Pancreas (tissue), 10 donors: ENCODE measurements around the gene SGO1. TPM values are rescaled to one million over a fixed set of nuclear protein-coding genes. Genes with fewer than 3 reads are reported as not detected.

Experiments
- ATAC-seq, 4 donors: fragments of 200-7000 bp; cut with Tn5 transposase; one replicate each; pipeline versions ENCODE4 v1.8.0 to v1.9.1; 2020; ENCODE audit warnings: mild to moderate bottlenecking in 4 of 4, moderate library complexity in 4 of 4
- DNase-seq, 6 donors: peaks; one replicate each; pipeline ENCODE4 v3.0.0-alpha.2; 2020
- FAIRE-seq: peaks from 2 replicates; lab custom pipeline; 2012; peaks lifted over from hg19 to GRCh38; lab: Jason Lieb, UNC
- H3K27ac ChIP-seq, 4 donors: fragments of 200-600 bp; sonication (generic); 1 replicate in 3 of 4; 2 replicates in 1 of 4; pipeline versions ENCODE4 v1.5.0 to v1.8.0; 2020
- H3K27me3 ChIP-seq, 4 donors: fragments of 200-600 bp; one replicate each; pipeline ENCODE4 v1.8.0; 2021
- H3K36me3 ChIP-seq, 3 donors: fragments of 200-600 bp; sonication (generic) in 1 of 3; one replicate each; pipeline versions ENCODE4 v1.5.0 to v1.8.0; 2020 to 2021
- H3K4me1 ChIP-seq, 3 donors: fragments of 200-600 bp; one replicate each; pipeline ENCODE4 v1.8.0; 2021
- H3K4me3 ChIP-seq, 4 donors: fragments of 200-600 bp; sonication (generic) in 2 of 4; one replicate each; pipeline versions ENCODE4 v1.5.0 to v1.8.0; 2020 to 2021
- H3K9me3 ChIP-seq, 4 donors: fragments of 200-600 bp; one replicate each; pipeline ENCODE4 v1.8.0; 2021
- CTCF ChIP-seq, 4 donors: fragments of 200-600 bp; sonication (generic) in 3 of 4; IDR thresholded peaks; one replicate each; pipeline versions ENCODE4 v1.5.0 to v1.8.0; 2021; ENCODE audit warnings: antibody characterized with exemption in 4 of 4
- WGBS, 2 donors: extraction: QIAGEN DNeasy Blood & Tissue Kit; methylation state at CpG; one replicate each; pipeline ENCODE4 v1.1.7; 2013; 5-methylcytosine and 5-hydroxymethylcytosine counted together
- intact Hi-C, 3 donors: fragments of 100-400 bp; cut with DNase I; formaldehyde crosslinking; loops; one replicate each; pipeline versions ENCODE4 v1.11.1 to v1.14.2; 2022
- polyA plus RNA-seq, 2 donors: library from polyadenylated mRNA; stranded (reverse); fragments of 200-250 nt; gene quantifications; one replicate each; pipeline ENCODE4 v1.2.3, GENCODE V29; 2013
- total RNA-seq, 6 donors: library from RNA; stranded (reverse); fragmentation: NEBNext Ultra II Directional in 4 of 6; extraction: Animal tissue kit (Norgen Biotek cat#: 25700) in 4 of 6; gene quantifications; one replicate each; pipeline versions ENCODE4 v1.2.1 to v1.2.4, GENCODE V29; 2021 to 2023
- donor health status: healthy with polysubstance abuse.
- donor health status: DM: no; HTN: no; CAD: no; lungs with moderate emphysema.
- donor health status: DM: no; HTN: no; CAD: no.
- donor health status: control.
- donor health status: control.
- donor health status: Bipolar disorder and iron deficiency.
- donor health status: DM: yes; HTN: yes; CAD: no.
- donor health status: DM: no; HTN: no; CAD: no.
- donor health status: DM: no; HTN: no; CAD: no.
- donor health status: DM: yes; HTN: yes; CAD: no.

Gene SGO1
- total and polyA plus RNA-seq, 8 donors: 0.09 to 0.69 (median 0.17) TPM; not detected in 2

DNA sequence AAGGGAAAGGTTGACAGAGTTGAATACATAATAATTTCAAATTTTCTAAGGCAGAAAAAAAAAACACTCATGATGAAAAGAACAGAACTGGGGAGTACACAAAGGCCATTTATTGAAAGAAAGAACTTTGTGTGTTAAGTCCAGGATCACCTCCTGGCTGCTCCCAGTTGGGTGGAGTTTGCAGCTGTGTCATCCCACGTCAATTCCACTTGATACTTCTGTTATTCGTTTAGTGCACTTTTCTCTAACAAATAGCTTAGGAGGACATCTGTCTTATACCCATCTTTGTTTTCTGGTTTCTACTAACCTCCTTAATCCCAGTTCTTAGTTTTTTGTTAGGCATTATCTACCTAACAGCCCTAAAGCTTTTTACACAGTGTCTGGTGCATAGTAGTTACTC, 44.7 kb downstream of the SGO1 start:
- WGBS, 2 donors: 58 to 60% methylated on average over 2 of the region's 2 CpGs

GRCh38 chr3:20140881-20141280, 45.1 kb downstream of the SGO1 start:
- Histone ChIP-seq H3K9me3 (no peaks in the 10 kb centered on the region), H3K4me3 (no peak overlapping the region), H3K4me1 (no peaks in the 10 kb centered on the region), H3K27ac (no peak overlapping the region), H3K27me3 (no peaks in the 10 kb centered on the region), H3K36me3 (peaks cover 0 to 14% (median 0%) of the 10 kb centered on the region in 3 donors)
- ATAC-seq: no peak
- 75 to 79% methylated on average over 2 of the region's 2 CpGs for WGBS, 2 donors
- intact Hi-C loops: no loop called here
- DNase-seq: no peak
- TF ChIP-seq CTCF (IDR thresholded peaks at IDR 0.05): no peak
- no peak for FAIRE-seq

More for the DNA sequence above, 44.7 kb downstream of the SGO1 start:
- DNase-seq (no peak), ATAC-seq (no peak), FAIRE-seq (no peak)
- H3K27me3 ChIP-seq: no peaks in the 10 kb centered on the region
- no peaks in the 10 kb centered on the region for H3K9me3 ChIP-seq
- intact Hi-C loops: no loop called here
- TF ChIP-seq CTCF (IDR thresholded peaks at IDR 0.05): no peak
- H3K4me3 ChIP-seq: no peak overlapping the region
- no peaks in the 10 kb centered on the region for H3K4me1 ChIP-seq
- peaks cover 0 to 14% (median 0%) of the 10 kb centered on the region in 3 donors for H3K36me3 ChIP-seq
- H3K27ac ChIP-seq: no peak overlapping the region

- no peak for TF ChIP-seq CTCF (IDR thresholded peaks at IDR 0.05)
These were observed 48.4 kb downstream of the SGO1 start for GRCh38 chr3:20137647-20138046.

GRCh38 chr3:20136231-20136630, 49.8 kb downstream of the SGO1 start:
- Histone ChIP-seq H3K4me1 (no peaks in the 10 kb centered on the region), H3K36me3 (peaks cover 0 to 14% (median 0%) of the 10 kb centered on the region in 3 donors), H3K27ac (no peak overlapping the region), H3K27me3 (no peaks in the 10 kb centered on the region), H3K9me3 (no peaks in the 10 kb centered on the region), H3K4me3 (no peak overlapping the region)
- no peak for DNase-seq
- WGBS, 2 donors: 75 to 76% methylated on average over 1 of the region's 1 CpG
- FAIRE-seq: no peak
- TF ChIP-seq CTCF (IDR thresholded peaks at IDR 0.05): no peak
- ATAC-seq: no peak
- intact Hi-C loops: no loop called here

More at GRCh38 chr3:20137647-20138046, 48.4 kb downstream of the SGO1 start:
- intact Hi-C loops: no loop called here
- FAIRE-seq (no peak), DNase-seq (no peak), ATAC-seq (no peak)
- Histone ChIP-seq H3K4me3 (no peak overlapping the region), H3K4me1 (no peaks in the 10 kb centered on the region), H3K27me3 (no peaks in the 10 kb centered on the region), H3K9me3 (no peaks in the 10 kb centered on the region), H3K36me3 (peaks cover 0 to 14% (median 0%) of the 10 kb centered on the region in 3 donors), H3K27ac (no peak overlapping the region)
- 88 to 91% methylated on average over 4 of the region's 4 CpGs for WGBS, 2 donors

DNA sequence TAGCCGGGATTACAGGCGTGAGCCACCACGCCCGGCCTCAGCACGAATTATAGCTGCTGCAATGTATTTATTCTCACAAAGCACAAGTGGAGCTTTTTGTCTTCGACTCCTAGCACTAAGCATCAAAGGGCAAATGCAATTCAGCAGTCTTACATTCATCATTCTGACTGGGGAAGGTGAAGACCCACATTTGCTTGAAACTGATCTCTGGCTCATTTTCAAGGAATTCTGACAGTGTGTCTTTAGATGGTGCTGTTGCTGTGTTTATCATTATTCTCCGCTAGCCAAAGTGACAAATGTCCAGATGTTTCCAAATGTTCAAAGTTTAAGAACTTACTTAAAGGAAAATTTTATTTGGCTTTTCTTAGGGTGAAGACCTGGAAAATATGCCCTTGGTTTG, 55.9 kb downstream of the SGO1 start:
- TF ChIP-seq CTCF (IDR thresholded peaks at IDR 0.05): no peak
- Histone ChIP-seq H3K4me1 (no peaks in the 10 kb centered on the region), H3K9me3 (no peaks in the 10 kb centered on the region), H3K4me3 (no peak overlapping the region), H3K36me3 (peaks cover 0 to 12% (median 0%) of the 10 kb centered on the region in 3 donors), H3K27me3 (no peaks in the 10 kb centered on the region), H3K27ac (no peak overlapping the region)
- intact Hi-C loops: no loop called here
- 82% methylated on average over 7 of the region's 7 CpGs for WGBS, 2 donors
- no peak for FAIRE-seq
- peak in 1 of 4 donors; percentile 44 for ATAC-seq
- DNase-seq: no peak
